ENCODE data around the gene SPATA46. TPM values are rescaled to one million over a fixed set of nuclear protein-coding genes. Genes with fewer than 3 reads are reported as not detected.

The SPATA46 gene
- total and polyA plus RNA-seq, 4 donors = 0.70 to 1.8 TPM; not detected in 2

DNA sequence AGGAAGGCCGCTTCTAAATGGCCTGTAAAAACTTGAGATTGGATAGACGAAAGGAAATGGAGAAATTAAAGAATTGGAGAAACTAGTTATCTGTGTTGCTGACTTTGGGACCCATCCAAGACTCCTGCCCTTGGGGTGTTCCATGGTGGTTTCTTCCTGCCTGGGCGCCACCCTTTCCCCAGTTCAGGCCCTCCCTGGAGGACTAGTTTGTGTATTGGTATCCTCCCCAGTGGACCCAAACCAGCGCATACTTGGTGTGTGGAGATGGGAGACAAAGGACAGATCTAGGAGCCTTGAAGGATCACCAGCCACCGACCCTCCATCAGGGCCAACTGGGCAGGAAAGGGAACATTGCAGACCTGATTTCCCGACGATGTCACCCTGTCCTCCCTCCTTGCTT is 7.1 kb downstream of the SPATA46 start:
- WGBS (ENCODE audit: insufficient coverage) = 98% methylated on average over 5 of the region's 7 CpGs
- DNase-seq (ENCODE audit: low read depth in 4 of 6, low spot score in 6 of 6) = no peak
- H3K27ac ChIP-seq (ENCODE audit: low read depth, low read length) = no peak overlapping the region
- no peaks in the 10 kb centered on the region for H3K9me3 ChIP-seq (ENCODE audit: control insufficient read depth, insufficient read depth, low read length)
- H3K4me1 ChIP-seq (ENCODE audit: control insufficient read depth, insufficient read depth, low read length) = peaks cover 17% of the 10 kb centered on the region
- peaks cover 25% of the 10 kb centered on the region for H3K36me3 ChIP-seq (ENCODE audit: control insufficient read depth, insufficient read depth, low read length)
- H3K27me3 ChIP-seq (ENCODE audit: control insufficient read depth, insufficient read depth, low read length) = no peaks in the 10 kb centered on the region
- H3K4me3 ChIP-seq (ENCODE audit: low read depth, low read length) = no peak overlapping the region

DNA sequence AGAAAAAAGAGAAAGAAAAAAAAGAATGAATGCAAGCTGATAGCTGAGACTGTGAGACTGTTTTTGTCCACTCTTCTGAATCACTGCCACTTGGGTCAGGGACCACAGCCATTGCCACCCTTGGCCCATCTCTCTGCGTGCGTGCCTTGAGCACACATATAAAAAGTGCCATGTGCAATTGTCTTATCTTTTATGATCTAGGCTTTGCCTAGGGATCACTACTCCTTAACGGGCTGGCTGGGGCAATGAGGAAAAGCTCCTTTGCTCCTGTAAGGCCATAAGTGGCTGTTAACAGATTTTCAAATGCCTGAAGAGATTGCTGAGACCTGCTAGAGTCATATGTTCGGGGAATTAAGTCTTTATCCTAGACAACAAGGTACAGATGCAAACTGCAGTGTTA is 8.2 kb downstream of the SPATA46 start:
- WGBS (ENCODE audit: insufficient coverage) = 77% methylated on average over 3 of the region's 4 CpGs
- no peaks in the 10 kb centered on the region for H3K9me3 ChIP-seq (ENCODE audit: control insufficient read depth, insufficient read depth, low read length)

GRCh38 chr1:162367772-162368171 is 8.9 kb downstream of the SPATA46 start:
- WGBS (ENCODE audit: insufficient coverage) = 89% methylated on average over 5 of the region's 10 CpGs
- Histone ChIP-seq H3K27me3 (ENCODE audit: control insufficient read depth, insufficient read depth, low read length) (no peaks in the 10 kb centered on the region), H3K4me3 (ENCODE audit: low read depth, low read length) (no peak overlapping the region), H3K36me3 (ENCODE audit: control insufficient read depth, insufficient read depth, low read length) (peaks cover 22% of the 10 kb centered on the region), H3K9me3 (ENCODE audit: control insufficient read depth, insufficient read depth, low read length) (no peaks in the 10 kb centered on the region), H3K27ac (ENCODE audit: low read depth, low read length) (no peak overlapping the region), H3K4me1 (ENCODE audit: control insufficient read depth, insufficient read depth, low read length) (peaks cover 6% of the 10 kb centered on the region)
- no peak for DNase-seq (ENCODE audit: low read depth in 4 of 6, low spot score in 6 of 6)

More for the DNA sequence above, 8.2 kb downstream of the SPATA46 start:
- Histone ChIP-seq H3K27ac (ENCODE audit: low read depth, low read length) (no peak overlapping the region), H3K27me3 (ENCODE audit: control insufficient read depth, insufficient read depth, low read length) (no peaks in the 10 kb centered on the region), H3K4me3 (ENCODE audit: low read depth, low read length) (no peak overlapping the region), H3K4me1 (ENCODE audit: control insufficient read depth, insufficient read depth, low read length) (peaks cover 9% of the 10 kb centered on the region), H3K36me3 (ENCODE audit: control insufficient read depth, insufficient read depth, low read length) (peaks cover 22% of the 10 kb centered on the region)
- no peak for DNase-seq (ENCODE audit: low read depth in 4 of 6, low spot score in 6 of 6)

DNA sequence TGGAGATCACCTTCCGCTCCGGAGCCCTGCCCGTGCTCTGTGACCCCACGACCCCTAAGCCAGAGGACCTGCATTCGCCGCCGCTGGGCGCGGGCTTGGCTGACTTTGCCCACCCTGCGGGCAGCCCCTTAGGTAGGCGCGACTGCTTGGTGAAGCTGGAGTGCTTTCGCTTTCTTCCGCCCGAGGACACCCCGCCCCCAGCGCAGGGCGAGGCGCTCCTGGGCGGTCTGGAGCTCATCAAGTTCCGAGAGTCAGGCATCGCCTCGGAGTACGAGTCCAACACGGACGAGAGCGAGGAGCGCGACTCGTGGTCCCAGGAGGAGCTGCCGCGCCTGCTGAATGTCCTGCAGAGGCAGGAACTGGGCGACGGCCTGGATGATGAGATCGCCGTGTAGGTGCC is 9.6 kb downstream of the SPATA46 start:
- DNase-seq (ENCODE audit: low read depth in 4 of 6, low spot score in 6 of 6) = no peak
- Histone ChIP-seq H3K27ac (ENCODE audit: low read depth, low read length) (no peak overlapping the region), H3K36me3 (ENCODE audit: control insufficient read depth, insufficient read depth, low read length) (peaks cover 22% of the 10 kb centered on the region), H3K4me1 (ENCODE audit: control insufficient read depth, insufficient read depth, low read length) (no peaks in the 10 kb centered on the region), H3K4me3 (ENCODE audit: low read depth, low read length) (no peak overlapping the region), H3K9me3 (ENCODE audit: control insufficient read depth, insufficient read depth, low read length) (no peaks in the 10 kb centered on the region), H3K27me3 (ENCODE audit: control insufficient read depth, insufficient read depth, low read length) (no peaks in the 10 kb centered on the region)
- 88% methylated on average over 36 of the region's 36 CpGs for WGBS (ENCODE audit: insufficient coverage)

DNA sequence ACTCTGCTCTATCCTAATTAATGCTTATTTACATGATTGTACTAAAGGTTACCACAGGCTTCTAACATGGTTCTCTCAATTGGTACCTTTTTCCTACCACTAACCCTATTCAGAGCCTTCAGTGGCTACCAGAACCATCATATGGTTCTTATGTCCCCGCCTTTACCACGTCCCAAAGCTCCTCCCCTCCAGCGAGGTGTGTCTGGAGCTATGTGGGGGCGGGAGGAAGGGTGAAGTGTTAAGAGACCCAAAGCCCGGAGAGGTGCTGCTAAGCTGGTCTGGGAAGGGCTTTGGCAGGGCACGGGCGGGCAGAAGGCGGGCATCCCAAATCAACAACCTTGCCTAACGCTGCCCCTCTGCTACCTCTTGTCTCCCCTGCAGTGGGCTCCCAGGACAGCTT is 10.0 kb downstream of the SPATA46 start:
- no peaks in the 10 kb centered on the region for H3K9me3 ChIP-seq (ENCODE audit: control insufficient read depth, insufficient read depth, low read length)
- H3K36me3 ChIP-seq (ENCODE audit: control insufficient read depth, insufficient read depth, low read length) = peaks cover 22% of the 10 kb centered on the region
- H3K27me3 ChIP-seq (ENCODE audit: control insufficient read depth, insufficient read depth, low read length) = no peaks in the 10 kb centered on the region
- no peak overlapping the region for H3K4me3 ChIP-seq (ENCODE audit: low read depth, low read length)
- H3K4me1 ChIP-seq (ENCODE audit: control insufficient read depth, insufficient read depth, low read length) = no peaks in the 10 kb centered on the region
- 92% methylated on average over 5 of the region's 9 CpGs for WGBS (ENCODE audit: insufficient coverage)
- no peak for DNase-seq (ENCODE audit: low read depth in 4 of 6, low spot score in 6 of 6)
- no peak overlapping the region for H3K27ac ChIP-seq (ENCODE audit: low read depth, low read length)

GRCh38 chr1:162366149-162366548 is 10.5 kb downstream of the SPATA46 start:
- no peaks in the 10 kb centered on the region for H3K9me3 ChIP-seq (ENCODE audit: control insufficient read depth, insufficient read depth, low read length)
- H3K36me3 ChIP-seq (ENCODE audit: control insufficient read depth, insufficient read depth, low read length) = peaks cover 22% of the 10 kb centered on the region
- WGBS (ENCODE audit: insufficient coverage) = 100% methylated on average over 3 of the region's 4 CpGs
- H3K27ac ChIP-seq (ENCODE audit: low read depth, low read length) = no peak overlapping the region
- no peaks in the 10 kb centered on the region for H3K27me3 ChIP-seq (ENCODE audit: control insufficient read depth, insufficient read depth, low read length)
- no peaks in the 10 kb centered on the region for H3K4me1 ChIP-seq (ENCODE audit: control insufficient read depth, insufficient read depth, low read length)
- no peak for DNase-seq (ENCODE audit: low read depth in 4 of 6, low spot score in 6 of 6)
- H3K4me3 ChIP-seq (ENCODE audit: low read depth, low read length) = no peak overlapping the region

GRCh38 chr1:162365284-162366020 is 11.2 kb downstream of the SPATA46 start:
- peaks cover under 1% of the 10 kb centered on the region for H3K4me1 ChIP-seq (ENCODE audit: control insufficient read depth, insufficient read depth, low read length)
- no peaks in the 10 kb centered on the region for H3K9me3 ChIP-seq (ENCODE audit: control insufficient read depth, insufficient read depth, low read length)
- no peak overlapping the region for H3K4me3 ChIP-seq (ENCODE audit: low read depth, low read length)
- H3K27me3 ChIP-seq (ENCODE audit: control insufficient read depth, insufficient read depth, low read length) = no peaks in the 10 kb centered on the region
- no peak overlapping the region for H3K27ac ChIP-seq (ENCODE audit: low read depth, low read length)
- 90% methylated on average over 10 of the region's 10 CpGs for WGBS (ENCODE audit: insufficient coverage)
- H3K36me3 ChIP-seq (ENCODE audit: control insufficient read depth, insufficient read depth, low read length) = peaks cover 22% of the 10 kb centered on the region
- no peak for DNase-seq (ENCODE audit: low read depth in 4 of 6, low spot score in 6 of 6)

DNA sequence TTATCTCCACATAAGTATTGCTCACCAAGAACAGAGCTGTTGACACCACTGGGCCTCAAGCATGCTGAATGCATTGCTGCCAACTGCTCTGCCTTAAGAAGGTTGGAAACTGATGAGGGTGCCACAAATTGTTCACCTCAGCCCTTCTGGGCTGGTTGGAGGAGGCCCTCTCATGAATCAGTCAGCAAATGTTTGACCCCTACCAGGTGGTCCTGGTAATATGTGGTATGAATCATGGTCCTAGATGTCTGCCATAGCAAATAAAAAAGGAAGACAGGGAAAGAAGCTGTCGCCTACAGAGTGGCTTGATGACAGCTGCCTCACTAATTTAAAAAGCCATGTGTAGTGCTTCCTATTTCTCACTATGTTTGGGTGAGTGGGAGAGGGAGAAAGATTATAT is 12.2 kb downstream of the SPATA46 start:
- Histone ChIP-seq H3K36me3 (ENCODE audit: control insufficient read depth, insufficient read depth, low read length) (peaks cover 18% of the 10 kb centered on the region), H3K27me3 (ENCODE audit: control insufficient read depth, insufficient read depth, low read length) (no peaks in the 10 kb centered on the region)
- 88% methylated on average over 1 of the region's 1 CpG for WGBS (ENCODE audit: insufficient coverage)

DNA sequence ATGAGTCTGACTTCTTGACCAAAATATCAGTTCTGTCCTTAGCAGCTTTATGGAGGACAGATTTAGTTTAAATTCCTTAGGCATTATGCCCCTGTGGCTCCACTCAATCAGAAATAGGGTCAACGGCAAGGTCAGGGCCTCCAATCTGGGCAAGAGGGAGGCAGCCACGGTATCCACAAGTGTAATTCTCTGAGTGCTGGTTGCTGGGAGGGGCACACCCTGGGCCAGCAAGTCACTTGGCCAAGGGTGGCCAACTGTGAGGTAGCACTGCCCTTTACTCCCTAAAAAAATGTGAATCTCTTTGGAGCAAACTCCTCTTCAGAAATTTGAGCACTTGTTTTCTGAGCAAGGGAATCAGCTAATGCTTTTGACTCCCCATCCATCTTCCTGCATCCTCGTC is 12.8 kb downstream of the SPATA46 start:
- Histone ChIP-seq H3K27ac (ENCODE audit: low read depth, low read length) (no peak overlapping the region), H3K27me3 (ENCODE audit: control insufficient read depth, insufficient read depth, low read length) (no peaks in the 10 kb centered on the region), H3K9me3 (ENCODE audit: control insufficient read depth, insufficient read depth, low read length) (no peaks in the 10 kb centered on the region), H3K36me3 (ENCODE audit: control insufficient read depth, insufficient read depth, low read length) (peaks cover 17% of the 10 kb centered on the region), H3K4me3 (ENCODE audit: low read depth, low read length) (no peak overlapping the region), H3K4me1 (ENCODE audit: control insufficient read depth, insufficient read depth, low read length) (peaks cover 5% of the 10 kb centered on the region)
- no peak for DNase-seq (ENCODE audit: low read depth in 4 of 6, low spot score in 6 of 6)
- 80% methylated on average over 3 of the region's 3 CpGs for WGBS (ENCODE audit: insufficient coverage)

More for the DNA sequence above, 12.2 kb downstream of the SPATA46 start:
- no peak overlapping the region for H3K27ac ChIP-seq (ENCODE audit: low read depth, low read length)
- DNase-seq (ENCODE audit: low read depth in 4 of 6, low spot score in 6 of 6) = no peak
- H3K4me3 ChIP-seq (ENCODE audit: low read depth, low read length) = no peak overlapping the region
- peaks cover 5% of the 10 kb centered on the region for H3K4me1 ChIP-seq (ENCODE audit: control insufficient read depth, insufficient read depth, low read length)
- no peaks in the 10 kb centered on the region for H3K9me3 ChIP-seq (ENCODE audit: control insufficient read depth, insufficient read depth, low read length)

GRCh38 chr1:162361349-162361748 is 15.3 kb downstream of the SPATA46 start:
- WGBS (ENCODE audit: insufficient coverage) = 82% methylated on average over 5 of the region's 5 CpGs
- Histone ChIP-seq H3K9me3 (ENCODE audit: control insufficient read depth, insufficient read depth, low read length) (no peaks in the 10 kb centered on the region), H3K4me1 (ENCODE audit: control insufficient read depth, insufficient read depth, low read length) (peaks cover 5% of the 10 kb centered on the region), H3K27me3 (ENCODE audit: control insufficient read depth, insufficient read depth, low read length) (no peaks in the 10 kb centered on the region), H3K36me3 (ENCODE audit: control insufficient read depth, insufficient read depth, low read length) (peaks cover 13% of the 10 kb centered on the region), H3K27ac (ENCODE audit: low read depth, low read length) (no peak overlapping the region), H3K4me3 (ENCODE audit: low read depth, low read length) (no peak overlapping the region)
- peak in 1 of 6 donors; percentile 13 for DNase-seq (ENCODE audit: low read depth in 4 of 6, low spot score in 6 of 6)

Measured in spinal cord (tissue), 10 donors.